ENCODE measurements around the gene ACTMAP. TPM values are rescaled to one million over a fixed set of nuclear protein-coding genes. Genes with fewer than 3 reads are reported as not detected.

ACTMAP gene
- total RNA-seq, 1 donor from 2014 or later = 25.1 TPM

GRCh38 chr19:40705362-40705651, 45.0 kb downstream of the ACTMAP start:
- no peak for TF ChIP-seq CTCF (conservative IDR thresholded peaks at IDR 0.05)
- Mint-ChIP-seq H3K4me1 (peaks cover 6% of the 10 kb centered on the region), H3K27me3 (ENCODE audit: low read depth) (no peaks in the 10 kb centered on the region), H3K9me3 (no peaks in the 10 kb centered on the region), H3K36me3 (ENCODE audit: low read depth) (peaks cover 11% of the 10 kb centered on the region), H3K27ac (ENCODE audit: unreplicated experiment) (no peak overlapping the region), H3K4me3 (no peak overlapping the region)
- DNase-seq (ENCODE audit: low read depth, low spot score) = no peak

GRCh38 chr19:40704491-40705361, 45.6 kb downstream of the ACTMAP start:
- H3K36me3 Mint-ChIP-seq (ENCODE audit: low read depth) = peaks cover 11% of the 10 kb centered on the region
- H3K4me3 Mint-ChIP-seq = no peak overlapping the region
- no peak for TF ChIP-seq CTCF (conservative IDR thresholded peaks at IDR 0.05)
- no peak overlapping the region for H3K27ac Mint-ChIP-seq (ENCODE audit: unreplicated experiment)
- no peaks in the 10 kb centered on the region for H3K27me3 Mint-ChIP-seq (ENCODE audit: low read depth)
- H3K4me1 Mint-ChIP-seq = peaks cover 6% of the 10 kb centered on the region
- H3K9me3 Mint-ChIP-seq = no peaks in the 10 kb centered on the region
- no peak for DNase-seq (ENCODE audit: low read depth, low spot score)

- TF ChIP-seq CTCF (conservative IDR thresholded peaks at IDR 0.05) = no peak
- Mint-ChIP-seq H3K9me3 (no peaks in the 10 kb centered on the region), H3K4me3 (no peak overlapping the region), H3K36me3 (ENCODE audit: low read depth) (peaks cover 11% of the 10 kb centered on the region), H3K27ac (ENCODE audit: unreplicated experiment) (peak overlapping the region; percentile 84), H3K27me3 (ENCODE audit: low read depth) (no peaks in the 10 kb centered on the region), H3K4me1 (peaks cover 6% of the 10 kb centered on the region)
- no peak for DNase-seq (ENCODE audit: low read depth, low spot score)
Observed at GRCh38 chr19:40703029-40703755, 47.1 kb downstream of the ACTMAP start.

GRCh38 chr19:40702337-40703012, 47.8 kb downstream of the ACTMAP start:
- Mint-ChIP-seq H3K27me3 (ENCODE audit: low read depth) (no peaks in the 10 kb centered on the region), H3K9me3 (no peaks in the 10 kb centered on the region), H3K36me3 (ENCODE audit: low read depth) (peaks cover 11% of the 10 kb centered on the region), H3K4me3 (no peak overlapping the region), H3K4me1 (peaks cover 6% of the 10 kb centered on the region), H3K27ac (ENCODE audit: unreplicated experiment) (no peak overlapping the region)
- no peak for DNase-seq (ENCODE audit: low read depth, low spot score)
- peak; percentile 49 for TF ChIP-seq CTCF (conservative IDR thresholded peaks at IDR 0.05)

- Mint-ChIP-seq H3K27ac (ENCODE audit: unreplicated experiment) (peak overlapping the region; percentile 68), H3K4me1 (peaks cover 6% of the 10 kb centered on the region), H3K36me3 (ENCODE audit: low read depth) (peaks cover 11% of the 10 kb centered on the region), H3K4me3 (no peak overlapping the region), H3K9me3 (no peaks in the 10 kb centered on the region), H3K27me3 (ENCODE audit: low read depth) (no peaks in the 10 kb centered on the region)
- no peak for TF ChIP-seq CTCF (conservative IDR thresholded peaks at IDR 0.05)
- DNase-seq (ENCODE audit: low read depth, low spot score) = no peak
Observed at GRCh38 chr19:40701758-40702157, 48.5 kb downstream of the ACTMAP start.

Measured in neural crest cell (in vitro differentiated cells).